SK-N-SH (cell line): ENCODE results near the gene TCP1. TPM values are rescaled to one million over a fixed set of nuclear protein-coding genes. Genes with fewer than 3 reads are reported as not detected.

Experiments used
- CTCF ChIA-PET: fragments of 300-600, 350-600 bp; formaldehyde crosslinking; extraction: SDS; loops from one replicate; lab custom pipeline; 2021; lab: Yijun Ruan, JAX
- POLR2A ChIA-PET: fragments of 350-600 bp; sonication (Branson Sonifier 250); formaldehyde crosslinking; extraction: SDS; loops from one replicate; lab custom pipeline; 2020; ENCODE audit warnings: antibody characterized with exemption, inconsistent platforms; lab: Yijun Ruan, JAX
- DNase-seq: peaks from one replicate; pipeline ENCODE4 v3.0.0; 2012
- H2AFZ ChIP-seq: fragments of 200-600 bp; sonication (generic); 2 replicates; pipeline ENCODE4 v1.8.1; 2016; ENCODE audit warnings: antibody characterized with exemption, mild to moderate bottlenecking, low read depth
- H3F3A ChIP-seq: fragments of 200-600 bp; sonication (generic); replicated peaks from 2 replicates; pipeline ENCODE3; 2016; ENCODE audit warnings: antibody characterized with exemption, mild to moderate bottlenecking; ENCODE audit not compliant: insufficient read depth
- H3K27ac ChIP-seq, 2 experiments: fragments of 200-500 bp in 1 of 2; fragments of 200-600 bp in 1 of 2; sonication (Bioruptor generic) in 1 of 2; sonication (generic), shearing (Covaris generic) in 1 of 2; 2 replicates each; pipeline versions ENCODE4 v1.5.1 to v1.6.1; 2014 to 2016; ENCODE audit warnings: low read depth in 2 of 2, inconsistent platforms in 1 of 2, low read length in 1 of 2, mild to moderate bottlenecking in 1 of 2, mixed read lengths in 1 of 2
- H3K27me3 ChIP-seq: fragments of 200-600 bp; sonication (generic), shearing (Covaris generic); 2 replicates; pipeline ENCODE4 v1.6.1; 2016; ENCODE audit warnings: mixed run types; ENCODE audit not compliant: insufficient read depth
- H3K36me3 ChIP-seq, 2 experiments: fragments of 200-500 bp in 1 of 2; fragments of 200-600 bp in 1 of 2; sonication (Bioruptor generic) in 1 of 2; sonication (generic) in 1 of 2; replicated peaks in 1 of 2; 2 replicates each; pipeline versions ENCODE3 to v1.5.1; 2014 to 2016; ENCODE audit warnings: low read length in 1 of 2, mild to moderate bottlenecking in 1 of 2; ENCODE audit not compliant: insufficient read depth in 2 of 2, control insufficient read depth in 1 of 2
- H3K4me1 ChIP-seq, 2 experiments: fragments of 200-500 bp in 1 of 2; fragments of 200-600 bp in 1 of 2; sonication (Bioruptor generic) in 1 of 2; sonication (generic), shearing (Covaris generic) in 1 of 2; 2 replicates each; pipeline versions ENCODE4 v1.5.1 to v1.6.1; 2014 to 2016; ENCODE audit warnings: low read depth in 1 of 2, low read length in 1 of 2, mixed run types in 1 of 2; ENCODE audit not compliant: insufficient read depth in 2 of 2, control insufficient read depth in 1 of 2
- H3K4me2 ChIP-seq: fragments of 200-600 bp; sonication (generic), shearing (Covaris generic); 2 replicates; pipeline ENCODE4 v1.6.1; 2017; ENCODE audit warnings: mixed run types
- H3K4me3 ChIP-seq, 2 experiments: fragments of 200-500 bp in 1 of 2; fragments of 200-600 bp in 1 of 2; sonication (Bioruptor generic) in 1 of 2; sonication (generic), shearing (Covaris generic) in 1 of 2; 2 replicates each; pipeline versions ENCODE4 v1.5.1 to v1.8.1; 2014 to 2016; ENCODE audit warnings: low read depth in 2 of 2, inconsistent platforms in 1 of 2, low read length in 1 of 2, mild to moderate bottlenecking in 1 of 2, mixed read lengths in 1 of 2, moderate library complexity in 1 of 2
- H3K79me2 ChIP-seq: fragments of 200-600 bp; sonication (generic); 2 replicates; pipeline ENCODE4 v1.8.1; 2017; ENCODE audit warnings: mild to moderate bottlenecking; ENCODE audit not compliant: insufficient read depth
- H3K9ac ChIP-seq: fragments of 200-600 bp; sonication (generic); 2 replicates; pipeline ENCODE4 v1.6.1; 2017; ENCODE audit warnings: mixed run types
- H3K9me2 ChIP-seq: fragments of 200-600 bp; sonication (generic); 2 replicates; pipeline ENCODE4 v1.6.1; 2017; ENCODE audit warnings: mixed run types
- H3K9me3 ChIP-seq: fragments of 200-600 bp; sonication (generic); 2 replicates; pipeline ENCODE4 v1.6.1; 2017; ENCODE audit warnings: mixed run types, mild to moderate bottlenecking, moderate library complexity
- H4K20me1 ChIP-seq: fragments of 200-600 bp; sonication (generic); 2 replicates; pipeline ENCODE4 v1.6.1; 2017; ENCODE audit warnings: mild to moderate bottlenecking, mixed run types; ENCODE audit not compliant: insufficient read depth
- EP300 ChIP-seq, 2 experiments: IDR thresholded peaks; 2 replicates each; pipeline versions ENCODE4 v1.4.0 to v1.6.1; 2012; ENCODE audit warnings: borderline replicate concordance in 1 of 2, low read depth in 1 of 2, low read length in 1 of 2
- FOSL2 ChIP-seq: IDR thresholded peaks from 2 replicates; pipeline ENCODE4 v1.4.0; 2012; ENCODE audit warnings: low read depth, mild to moderate bottlenecking, moderate library complexity, borderline replicate concordance
- FOXJ3 ChIP-seq: sonication (generic); formaldehyde crosslinking; IDR thresholded peaks from 2 replicates; pipeline ENCODE4 v1.5.1; 2020; ENCODE audit warnings: mild to moderate bottlenecking, missing genetic modification reagents
- GABPA ChIP-seq: IDR thresholded peaks from 2 replicates; pipeline ENCODE4 v1.4.0; 2012; ENCODE audit warnings: low read depth, mild to moderate bottlenecking
- JUND ChIP-seq: IDR thresholded peaks from 2 replicates; pipeline ENCODE4 v1.4.0; 2012
- MAX ChIP-seq: IDR thresholded peaks from 2 replicates; pipeline ENCODE4 v1.4.0; 2012; ENCODE audit warnings: low read depth
- PBX3 ChIP-seq: IDR thresholded peaks from 2 replicates; pipeline ENCODE4; 2012
- RCOR1 ChIP-seq: fragments of 150-350 bp; IDR thresholded peaks from 2 replicates; pipeline ENCODE4 v1.6.1; 2017; ENCODE audit warnings: antibody characterized with exemption, low read length
- TAF1 ChIP-seq: IDR thresholded peaks from 2 replicates; pipeline ENCODE4 v1.6.1; 2012; ENCODE audit warnings: low read depth, mild to moderate bottlenecking, low read length, moderate library complexity, borderline replicate concordance
- TCF12 ChIP-seq: IDR thresholded peaks from 2 replicates; pipeline ENCODE4 v1.4.0; 2012
- TEAD4 ChIP-seq: IDR thresholded peaks from 2 replicates; pipeline ENCODE4 v1.4.0; 2012; ENCODE audit warnings: mild to moderate bottlenecking, borderline replicate concordance; ENCODE audit not compliant: insufficient read depth
- YY1 ChIP-seq: IDR thresholded peaks from 2 replicates; pipeline ENCODE4 v1.4.0; 2012; ENCODE audit warnings: low read depth, mild to moderate bottlenecking
- ZBTB33 ChIP-seq: IDR thresholded peaks from 2 replicates; pipeline ENCODE4 v1.4.0; 2012; ENCODE audit warnings: low read depth, borderline replicate concordance
- WGBS: methylation state at CpG from one replicate; pipeline ENCODE4 v1.1.6; 2017; ENCODE audit warnings: low lambda C conversion rate; 5-methylcytosine and 5-hydroxymethylcytosine counted together
- polyA plus RNA-seq, 3 experiments: library from polyadenylated mRNA; depleted of rRNA; stranded (reverse); fragments of >200 nt; gene quantifications; 2 replicates each; pipeline ENCODE4 v1.2.3, GENCODE V29; 2012

TCP1 gene
- polyA plus RNA-seq, 1 of the 3 experiments (the other 2 are of a cell fraction), result 154 TPM

GRCh38 chr6:159807150-159807858, 17.9 kb upstream of the TCP1 start:
- H4K20me1 ChIP-seq, result no peaks in the 10 kb centered on the region
- CTCF ChIA-PET, result no interaction called here
- no peak overlapping the region for H3K9ac ChIP-seq
- H3K79me2 ChIP-seq, result no peaks in the 10 kb centered on the region
- H3K4me2 ChIP-seq, result no peak overlapping the region
- H3K9me3 ChIP-seq, result no peaks in the 10 kb centered on the region
- TF ChIP-seq FOSL2 (no peak), TEAD4 (no peak), ZBTB33 (no peak), YY1 (no peak), PBX3 (no peak), RCOR1 (no peak), FOXJ3 (no peak), EP300 (IDR thresholded peaks at IDR 0.05; ENCODE audit: borderline replicate concordance in 1 of 2, low read depth in 1 of 2, low read length in 1 of 2) (no peak), JUND (no peak), MAX (no peak), GABPA (no peak), TCF12 (no peak)
- DNase-seq, result no peak
- H3F3A ChIP-seq, result no peaks in the 10 kb centered on the region
- H3K4me3 ChIP-seq, result no peak overlapping the region
- no peak overlapping the region for H2AFZ ChIP-seq
- WGBS, result 89% methylated on average over 5 of the region's 5 CpGs
- H3K27ac ChIP-seq, result no peak overlapping the region
- H3K27me3 ChIP-seq, result no peaks in the 10 kb centered on the region
- H3K9me2 ChIP-seq, result no peaks in the 10 kb centered on the region
- POLR2A ChIA-PET, result no interaction called here
- no peaks in the 10 kb centered on the region for H3K4me1 ChIP-seq
- no peaks in the 10 kb centered on the region for H3K36me3 ChIP-seq

- Histone ChIP-seq H3K4me3 (no peak overlapping the region), H4K20me1 (no peaks in the 10 kb centered on the region), H3K9me3 (no peaks in the 10 kb centered on the region), H3F3A (no peaks in the 10 kb centered on the region), H3K36me3 (no peaks in the 10 kb centered on the region), H2AFZ (no peak overlapping the region), H3K4me1 (no peaks in the 10 kb centered on the region), H3K27ac (no peak overlapping the region), H3K27me3 (no peaks in the 10 kb centered on the region), H3K4me2 (no peak overlapping the region), H3K79me2 (no peaks in the 10 kb centered on the region), H3K9me2 (no peaks in the 10 kb centered on the region), H3K9ac (no peak overlapping the region)
- no peak for DNase-seq
- ChIA-PET POLR2A (no interaction called here), CTCF (no interaction called here)
- WGBS, result 89% methylated on average over 8 of the region's 9 CpGs
- TF ChIP-seq TAF1, result no peak
These were observed 16.6 kb upstream of the TCP1 start for GRCh38 chr6:159806021-159806458.
